HG03469 (cell line): ENCODE data around the gene JMJD4.

Experiments used
- ATAC-seq: cut with Tn5 transposase; IDR thresholded peaks from one replicate; pipeline ENCODE4 v1.9.1; 2021; ENCODE audit warnings: mild to moderate bottlenecking, moderate library complexity, moderate number of reproducible peaks; ENCODE audit not compliant: unreplicated experiment

JMJD4 gene

GRCh38 chr1:227753999-227754711 is 19.1 kb upstream of the JMJD4 start:
- no peak for ATAC-seq

GRCh38 chr1:227749916-227750710 is 15.0 kb upstream of the JMJD4 start:
- no peak for ATAC-seq

- no peak for ATAC-seq
Observed at GRCh38 chr1:227749225-227749624, 14.1 kb upstream of the JMJD4 start.

GRCh38 chr1:227748496-227749182 is 13.5 kb upstream of the JMJD4 start:
- no peak for ATAC-seq

DNA sequence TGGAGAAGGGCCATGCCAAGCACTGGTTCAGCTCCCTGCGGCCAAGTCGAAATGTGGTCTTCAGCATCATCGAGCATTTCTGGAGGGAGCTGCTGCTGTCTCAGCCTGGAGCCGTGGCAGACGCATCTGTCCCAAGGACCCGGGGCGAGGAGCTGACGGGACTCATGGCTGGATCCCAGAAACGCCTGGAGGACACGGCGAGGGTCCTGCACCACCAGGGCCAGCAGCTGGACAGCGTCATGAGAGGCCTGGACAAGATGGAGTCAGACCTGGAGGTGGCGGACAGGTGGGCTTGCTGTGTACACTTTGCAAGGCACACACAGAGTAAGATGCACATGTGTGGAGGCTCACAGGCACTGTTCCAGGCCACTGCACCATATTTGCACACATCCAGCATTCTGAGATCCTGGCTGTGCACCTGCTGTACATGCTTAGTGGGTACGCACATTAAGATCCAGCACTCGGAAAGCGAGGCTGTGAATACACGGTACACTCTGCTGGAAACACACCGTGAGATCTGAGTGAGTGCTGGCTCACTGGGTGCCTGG is 12.9 kb upstream of the JMJD4 start:
- no peak for ATAC-seq

DNA sequence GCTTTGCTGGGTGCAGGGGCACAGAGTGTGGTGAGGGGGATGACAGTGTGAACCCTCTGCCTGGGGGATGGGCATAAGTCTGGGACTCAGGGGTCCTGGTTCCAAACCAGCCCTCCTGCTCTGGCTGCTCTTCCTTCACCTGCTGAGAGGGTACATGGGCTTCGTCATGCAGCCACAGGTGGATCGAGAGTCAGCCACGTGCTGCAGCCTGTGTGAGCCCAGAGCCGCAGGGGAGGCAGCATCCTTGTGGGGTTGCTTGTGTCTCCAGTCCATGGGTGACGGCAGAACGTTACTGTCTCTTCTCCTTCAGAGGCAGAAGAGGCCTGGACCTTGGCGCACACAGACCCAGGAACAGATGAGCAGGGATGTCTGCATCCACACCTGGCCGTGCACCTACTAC is 12.3 kb upstream of the JMJD4 start:
- no peak for ATAC-seq

- no peak for ATAC-seq
Observed at GRCh38 chr1:227746676-227747075, 11.6 kb upstream of the JMJD4 start.

DNA sequence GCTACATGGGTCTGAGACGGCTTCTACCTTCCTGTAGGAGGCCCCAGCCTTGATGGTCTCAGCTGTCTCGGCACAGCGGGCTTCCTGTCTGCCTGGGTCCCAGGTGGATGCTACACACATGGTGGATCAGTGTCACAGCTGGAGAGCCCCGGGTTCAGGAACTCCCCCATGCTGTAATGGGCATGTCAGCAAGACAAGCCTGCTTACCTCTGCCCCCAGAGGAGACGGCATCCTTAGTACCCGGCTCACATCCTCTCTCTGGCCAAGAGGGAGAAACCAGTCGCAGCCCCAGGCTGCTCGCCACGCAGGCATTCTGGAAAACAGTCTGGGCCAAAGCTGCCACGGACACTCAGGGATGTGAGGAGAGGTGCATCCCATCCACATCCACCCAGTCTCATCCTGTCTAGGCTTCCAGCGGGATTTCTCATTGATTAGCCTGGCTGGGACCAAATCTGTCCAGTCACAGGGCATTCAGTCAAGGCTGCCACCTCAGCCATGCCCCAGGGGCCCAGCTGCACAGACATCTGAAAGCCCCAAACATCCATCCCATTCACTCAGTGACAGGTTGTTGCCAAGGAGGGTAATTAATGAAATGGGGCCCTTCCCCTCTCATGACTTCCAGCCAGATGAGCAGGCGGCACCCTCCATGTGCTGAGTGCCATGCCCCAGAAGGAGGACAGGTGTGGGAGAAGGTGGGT is 10.6 kb upstream of the JMJD4 start:
- ATAC-seq: no peak

GRCh38 chr1:227744668-227745067 is 9.6 kb upstream of the JMJD4 start:
- ATAC-seq: no peak

DNA sequence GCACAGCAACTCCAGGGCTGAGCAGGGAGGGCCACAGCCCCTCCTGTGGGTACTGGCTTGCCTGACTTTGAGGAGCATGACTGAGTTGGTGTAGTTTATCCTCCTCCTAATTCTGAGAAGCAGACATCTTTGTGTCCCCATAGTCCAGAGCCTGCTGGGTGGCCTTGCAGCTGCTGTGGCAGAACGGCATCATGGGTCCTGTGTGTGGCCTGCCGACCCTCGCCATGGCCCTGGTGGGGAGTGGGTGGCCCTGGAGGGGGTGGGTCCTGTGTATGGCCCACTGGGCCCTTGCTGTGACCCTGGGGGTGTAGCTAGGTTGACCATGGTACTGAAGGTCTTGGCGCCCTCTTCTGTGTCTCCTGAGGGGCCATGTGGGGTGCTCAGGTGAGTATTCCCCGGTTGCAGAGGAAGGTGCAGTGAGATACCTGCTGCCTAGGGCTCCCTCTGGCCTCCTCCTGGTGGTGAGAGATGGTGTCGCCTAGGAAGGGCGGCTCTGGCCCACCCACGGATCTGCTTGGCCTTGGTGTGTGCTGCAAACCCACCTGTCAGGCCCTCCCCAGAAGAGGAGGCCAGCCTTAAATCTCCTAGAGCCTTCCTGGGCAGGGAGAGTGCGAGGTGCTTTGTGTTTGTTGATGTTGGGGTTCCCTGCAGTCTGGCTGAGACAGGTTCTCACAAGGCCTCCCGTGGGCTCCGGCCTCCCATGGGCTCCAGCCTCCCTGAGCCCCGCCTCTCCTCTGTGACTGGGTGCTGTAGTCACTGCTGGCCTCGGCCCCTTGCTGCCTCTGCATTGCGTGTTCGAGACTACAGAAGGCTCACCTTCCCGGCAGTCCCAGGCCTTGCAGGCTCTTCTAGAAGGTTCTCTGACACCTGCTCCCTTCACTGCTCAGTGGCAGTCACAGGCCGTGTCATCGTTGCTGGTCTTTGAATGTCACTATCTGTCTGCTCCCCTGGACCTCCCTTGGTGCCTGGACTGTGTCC is 7.9 kb upstream of the JMJD4 start:
- no peak for ATAC-seq

GRCh38 chr1:227741166-227741870 is 6.2 kb upstream of the JMJD4 start:
- no peak for ATAC-seq

DNA sequence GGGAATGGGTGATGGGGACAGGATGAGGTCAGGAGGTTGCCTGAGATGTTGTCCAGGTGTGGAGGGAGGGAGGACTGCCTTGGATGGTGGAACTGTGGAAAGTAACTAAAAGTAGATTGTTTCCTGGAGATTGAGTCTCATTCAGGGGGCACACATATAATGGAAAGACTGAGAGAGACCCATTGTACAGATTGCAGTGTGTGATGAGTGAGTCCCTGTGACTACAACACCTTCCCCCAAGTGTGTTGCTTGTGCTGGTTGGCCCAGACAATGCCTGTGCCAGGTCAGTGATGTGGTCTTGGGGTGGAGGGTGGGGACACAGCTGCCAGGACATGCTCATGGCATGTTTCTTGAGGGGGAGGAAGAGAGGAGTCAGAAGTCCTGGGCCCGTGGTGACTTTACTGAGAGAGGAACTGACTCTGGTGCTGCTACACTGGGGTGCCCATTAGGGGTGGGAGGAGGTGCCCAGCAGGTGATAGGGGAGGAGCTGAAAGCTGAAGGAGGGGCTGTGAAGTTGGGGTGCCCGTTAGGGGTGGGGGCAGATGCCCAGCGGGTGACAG is 5.4 kb upstream of the JMJD4 start:
- no peak for ATAC-seq

DNA sequence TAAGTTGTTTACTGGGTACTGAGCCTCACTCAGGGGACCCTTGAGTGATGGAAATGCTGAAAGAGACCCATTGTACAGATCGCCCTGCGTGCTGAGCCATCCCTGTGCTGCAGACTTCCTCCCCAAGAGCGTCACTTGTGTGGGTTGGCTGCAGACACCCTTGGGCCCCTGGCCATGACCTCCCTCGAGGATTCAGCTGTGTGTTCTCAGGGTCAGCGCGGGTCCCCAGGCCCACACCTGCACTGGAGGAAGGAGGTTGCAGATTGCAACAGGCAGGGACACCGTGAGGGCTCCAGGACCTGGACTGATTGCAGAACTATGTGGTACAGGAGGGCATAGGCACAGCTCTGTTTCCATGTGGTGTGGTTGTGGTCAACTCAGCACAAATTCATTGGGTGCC is 4.5 kb upstream of the JMJD4 start:
- ATAC-seq: no peak

DNA sequence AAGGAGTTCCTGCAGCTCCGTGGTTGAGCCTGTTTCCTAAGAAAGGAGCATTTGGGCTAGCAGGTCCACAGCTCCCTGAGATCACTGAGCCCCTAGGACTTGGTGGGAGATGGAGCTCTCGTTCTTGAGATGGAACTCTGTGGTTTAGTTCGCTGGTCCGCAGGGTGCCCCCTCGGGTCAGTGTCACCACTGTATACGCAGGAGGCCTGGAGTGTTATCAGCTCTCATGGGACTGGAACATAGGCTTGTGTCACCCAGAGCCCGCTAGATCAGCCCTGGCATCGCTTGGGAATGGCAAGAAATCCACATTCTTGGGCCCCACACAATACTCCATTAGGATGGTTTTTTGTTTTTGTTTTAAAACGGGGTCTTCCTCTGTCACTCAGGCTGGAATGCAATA is 3.7 kb upstream of the JMJD4 start:
- ATAC-seq: no peak

DNA sequence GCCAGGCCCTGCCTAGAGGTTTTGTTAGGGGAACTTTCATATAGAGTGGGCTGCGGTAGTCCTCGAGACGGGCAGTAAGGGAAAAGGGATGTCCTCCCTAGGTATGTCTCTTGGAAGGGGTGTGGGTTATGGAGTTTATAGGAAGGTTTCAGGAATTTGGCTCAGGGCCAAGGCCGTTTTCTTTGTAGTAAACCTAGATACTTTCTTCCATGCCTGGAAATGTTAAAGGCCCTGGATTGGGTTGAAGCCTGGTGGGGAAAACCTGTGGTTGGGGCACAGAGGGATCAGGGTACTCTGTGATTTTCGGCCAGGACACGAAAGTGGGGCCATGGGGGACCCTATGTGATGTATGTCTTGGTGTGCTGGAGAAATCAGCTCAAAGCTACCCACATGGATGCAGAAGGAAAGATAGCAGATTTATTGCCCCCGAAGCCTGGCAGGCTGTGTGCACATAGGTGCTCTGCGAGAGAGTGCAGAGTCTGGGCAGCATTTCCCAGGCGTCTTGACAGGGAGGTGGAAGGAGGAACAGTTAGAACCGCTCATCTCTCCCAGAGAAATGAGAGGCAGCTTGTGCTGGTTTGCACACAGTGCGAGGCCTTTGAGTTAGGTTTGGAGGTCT is 1.8 kb upstream of the JMJD4 start:
- ATAC-seq: no peak

DNA sequence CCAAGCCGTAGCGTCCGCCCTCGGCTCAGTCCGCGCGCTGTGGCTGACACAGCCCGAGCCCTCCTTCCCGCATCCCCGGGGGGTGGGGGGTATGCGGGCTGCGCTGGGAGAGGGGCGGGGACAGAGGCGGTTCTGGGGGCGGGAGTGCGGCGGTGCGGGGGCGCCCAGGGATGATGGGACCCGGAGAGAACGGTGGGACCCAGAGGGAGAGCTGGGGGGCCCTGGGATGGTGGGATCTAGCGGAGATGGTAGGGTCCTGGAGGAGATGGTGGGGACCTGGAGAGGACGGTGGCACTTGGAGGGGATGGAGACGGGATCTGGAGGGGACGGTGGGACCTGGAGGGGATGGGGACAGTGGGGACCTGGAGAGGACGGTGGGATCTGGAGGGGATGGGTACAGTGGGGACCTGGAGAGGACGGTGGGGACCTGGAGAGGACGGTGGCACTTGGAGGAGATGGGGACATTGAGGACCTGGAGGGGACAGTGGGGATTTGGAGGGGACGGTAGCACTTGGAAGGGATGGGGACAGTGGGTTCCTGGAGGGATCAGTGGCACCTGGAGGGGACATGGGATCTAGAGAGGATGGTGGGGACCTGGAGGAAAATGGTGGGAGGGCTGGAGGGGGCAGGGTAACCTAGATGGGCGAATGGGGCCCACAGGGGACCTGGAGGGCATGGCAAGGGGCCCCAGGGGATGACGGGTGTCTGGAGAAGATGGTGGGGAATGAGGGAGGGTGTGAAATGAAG is 610 bp upstream of the JMJD4 start:
- ATAC-seq: no peak

GRCh38 chr1:227734546-227734855 is 601 bp downstream of the JMJD4 start:
- ATAC-seq: no peak
